SW480 (cell line): ENCODE data around the gene DLX3.

Experiments used
- DNase-seq: peaks from one replicate; pipeline ENCODE4 v3.0.0-alpha.2; 2016; ENCODE audit warnings: low spot score

Gene DLX3

DNA sequence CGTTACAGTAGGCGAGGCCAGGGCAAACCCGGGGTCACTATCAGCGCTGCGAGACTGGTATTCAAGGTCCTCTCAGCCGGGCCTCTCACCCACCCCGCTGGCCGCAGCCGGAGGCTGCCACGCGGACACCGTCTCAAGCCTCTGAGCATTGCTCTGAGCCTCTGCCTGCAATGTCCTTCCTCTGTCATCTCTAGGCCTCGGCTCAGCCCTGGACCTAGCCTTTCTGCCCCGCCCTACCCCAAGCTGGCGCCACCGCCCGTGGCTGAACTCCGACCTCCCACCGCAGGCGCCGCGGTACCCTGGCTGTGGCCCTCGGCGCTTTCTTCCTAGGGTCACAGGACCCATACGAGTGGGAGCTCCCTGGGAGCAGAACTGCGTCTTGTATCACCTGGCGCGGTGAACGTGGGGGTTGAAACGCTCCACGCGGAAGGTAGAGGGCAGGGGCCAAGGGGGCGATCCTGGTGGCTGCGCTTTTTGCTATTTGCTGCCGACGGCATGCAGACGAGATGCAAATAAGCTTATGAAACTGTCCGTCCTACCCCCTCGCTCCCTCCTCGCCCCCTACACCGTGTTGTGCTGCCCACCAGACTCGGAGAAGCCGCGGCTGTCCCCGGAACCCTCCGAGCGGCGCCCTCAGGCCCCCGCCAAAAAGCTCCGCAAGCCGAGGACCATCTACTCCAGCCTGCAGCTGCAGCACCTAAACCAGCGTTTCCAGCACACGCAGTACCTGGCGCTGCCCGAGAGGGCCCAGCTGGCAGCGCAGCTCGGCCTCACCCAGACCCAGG, 22.3 kb downstream of the DLX3 start:
- no peak for DNase-seq

DNA sequence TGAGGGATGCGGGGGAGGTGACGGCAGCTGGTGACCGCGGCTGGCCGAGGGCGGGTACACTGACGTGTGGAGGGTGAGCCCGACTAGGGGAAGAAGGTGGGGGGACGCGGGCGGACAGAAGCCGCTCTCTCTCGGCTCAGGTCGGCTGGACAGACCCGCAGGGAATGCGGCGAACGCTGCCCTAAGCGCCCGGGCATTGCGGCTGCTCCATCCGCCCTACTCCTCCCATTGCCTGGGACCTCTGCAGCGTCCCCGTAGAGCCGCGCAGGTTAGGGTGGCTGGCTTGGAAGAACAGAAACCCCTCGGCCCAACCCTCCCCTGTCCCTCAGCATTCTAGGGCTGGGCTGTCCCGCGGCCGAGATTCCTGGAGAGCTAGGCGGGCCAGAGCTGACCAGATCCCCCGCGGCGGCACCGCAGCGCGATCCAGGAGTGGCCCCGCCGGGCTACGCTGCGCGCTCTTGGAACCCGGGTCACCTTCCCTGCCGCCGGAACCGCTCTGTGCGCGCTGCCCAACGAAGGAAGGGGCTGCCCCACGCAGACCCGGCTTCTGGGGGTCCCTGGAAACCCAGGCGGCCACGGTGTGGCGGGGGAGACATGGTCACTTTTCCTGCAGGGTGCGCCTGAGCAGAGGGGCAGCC, 23.1 kb downstream of the DLX3 start:
- no peak for DNase-seq

DNA sequence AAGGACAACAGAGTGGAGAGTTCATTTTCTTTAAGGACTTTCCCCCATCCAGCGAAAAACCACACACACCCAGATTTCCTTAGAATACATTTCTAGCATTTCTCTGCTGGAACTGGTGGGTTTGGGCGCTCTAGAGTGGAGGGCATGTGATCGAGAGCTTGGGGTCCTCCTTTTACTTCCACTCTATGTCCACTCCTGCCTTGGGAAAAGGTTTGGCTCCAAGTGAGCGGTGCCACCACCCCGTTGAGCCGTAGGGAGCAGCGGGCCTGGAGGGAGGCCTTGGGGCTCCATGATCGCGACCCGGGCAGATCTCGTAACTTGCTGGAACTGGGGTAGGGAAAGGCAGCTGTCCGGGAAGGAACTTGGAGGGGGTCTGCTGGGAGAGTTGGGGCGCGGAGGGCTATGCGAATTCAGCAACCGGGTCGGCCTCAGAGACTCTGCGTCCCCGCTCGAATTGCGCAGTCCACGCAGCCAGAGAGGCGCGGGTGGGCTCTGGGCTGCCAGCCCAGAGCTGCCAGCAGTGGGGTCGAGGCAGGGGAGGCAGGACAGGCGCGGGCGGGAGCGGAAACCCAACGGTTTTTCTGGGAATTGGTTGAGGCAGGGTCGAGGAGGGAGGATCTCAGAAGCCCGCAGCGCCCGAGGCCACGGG, 23.7 kb downstream of the DLX3 start:
- no peak for DNase-seq

DNA sequence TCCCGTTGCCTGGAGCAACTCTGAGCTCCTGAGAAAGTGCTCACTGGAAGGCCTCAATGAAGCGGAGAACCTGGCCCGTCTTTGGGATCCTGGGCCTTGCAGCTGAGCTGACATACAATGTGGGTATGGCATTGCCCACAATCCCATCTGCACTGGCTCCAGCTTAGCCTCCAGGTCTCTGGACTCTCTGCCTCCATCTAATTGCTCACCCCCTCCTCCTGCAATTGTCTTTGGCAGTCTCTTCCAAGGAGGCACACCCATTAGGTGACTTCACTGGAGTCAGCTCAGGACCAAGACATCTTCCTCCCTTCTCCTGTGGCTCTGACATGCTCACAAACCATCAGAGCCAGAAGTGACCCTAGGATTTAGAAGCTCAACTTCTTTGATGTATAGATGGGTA, 24.5 kb downstream of the DLX3 start:
- no peak for DNase-seq

DNA sequence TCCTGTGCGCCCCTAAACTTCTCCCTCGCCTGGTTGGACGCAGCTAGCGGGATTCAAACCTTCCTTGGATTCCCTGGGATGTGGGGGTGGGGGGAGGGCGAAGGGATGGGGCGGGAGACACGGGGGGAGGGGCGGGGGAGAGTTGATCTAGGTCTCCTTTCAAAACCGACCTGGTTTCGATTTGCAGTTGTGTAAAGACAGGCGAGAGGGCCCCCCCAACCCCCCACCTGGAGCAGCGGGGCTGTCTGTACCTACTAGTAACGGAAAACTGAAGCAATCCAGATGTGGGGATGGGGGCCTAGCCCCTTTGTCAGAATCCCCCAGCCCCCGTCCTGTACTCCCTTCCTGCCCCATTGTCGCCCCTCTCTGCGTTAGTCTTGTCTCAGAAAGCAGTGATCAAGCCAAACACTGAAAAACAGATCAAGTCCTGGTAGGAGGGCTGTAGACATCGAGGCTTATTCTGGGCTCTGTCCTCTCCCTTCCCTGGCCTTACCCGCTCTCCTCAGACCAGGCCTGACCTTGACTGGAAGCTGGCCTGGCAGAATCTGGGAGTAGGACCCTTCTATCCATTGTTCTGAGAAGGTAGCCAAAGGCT, 25.1 kb downstream of the DLX3 start:
- no peak for DNase-seq

DNA sequence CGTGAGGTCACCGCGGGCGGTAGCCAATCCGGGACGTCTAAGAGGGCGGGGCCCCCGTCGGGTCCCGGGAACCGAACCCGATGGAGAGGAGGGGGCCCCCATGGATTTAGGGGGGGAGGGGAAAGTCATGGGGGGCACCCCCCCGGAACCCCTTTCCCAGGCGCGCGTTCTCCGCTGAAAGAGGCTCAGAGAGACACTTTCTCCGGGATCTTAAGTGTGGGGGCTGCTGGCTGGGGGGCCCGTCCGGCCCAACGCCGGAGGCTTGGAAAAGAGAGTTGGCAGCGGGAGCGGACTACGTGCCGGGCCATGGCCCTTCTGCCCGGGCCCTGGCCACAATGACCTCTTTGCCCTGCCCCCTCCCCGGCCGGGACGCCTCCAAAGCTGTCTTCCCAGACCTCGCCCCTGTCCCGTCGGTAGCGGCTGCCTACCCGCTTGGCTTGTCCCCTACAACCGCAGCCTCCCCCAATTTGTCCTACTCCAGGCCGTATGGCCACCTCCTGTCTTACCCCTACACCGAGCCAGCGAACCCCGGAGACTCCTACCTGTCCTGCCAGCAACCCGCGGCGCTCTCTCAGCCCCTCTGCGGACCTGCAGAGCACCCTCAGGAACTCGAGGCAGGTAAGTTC, 25.8 kb downstream of the DLX3 start, which contains the start of gene DLX4:
Gene DLX4 (plus strand): TSS at position 57 of the 626 bp plus-strand sequence. CDS start 279 bp downstream, at position 336.
- DNase-seq, result no peak

DNA sequence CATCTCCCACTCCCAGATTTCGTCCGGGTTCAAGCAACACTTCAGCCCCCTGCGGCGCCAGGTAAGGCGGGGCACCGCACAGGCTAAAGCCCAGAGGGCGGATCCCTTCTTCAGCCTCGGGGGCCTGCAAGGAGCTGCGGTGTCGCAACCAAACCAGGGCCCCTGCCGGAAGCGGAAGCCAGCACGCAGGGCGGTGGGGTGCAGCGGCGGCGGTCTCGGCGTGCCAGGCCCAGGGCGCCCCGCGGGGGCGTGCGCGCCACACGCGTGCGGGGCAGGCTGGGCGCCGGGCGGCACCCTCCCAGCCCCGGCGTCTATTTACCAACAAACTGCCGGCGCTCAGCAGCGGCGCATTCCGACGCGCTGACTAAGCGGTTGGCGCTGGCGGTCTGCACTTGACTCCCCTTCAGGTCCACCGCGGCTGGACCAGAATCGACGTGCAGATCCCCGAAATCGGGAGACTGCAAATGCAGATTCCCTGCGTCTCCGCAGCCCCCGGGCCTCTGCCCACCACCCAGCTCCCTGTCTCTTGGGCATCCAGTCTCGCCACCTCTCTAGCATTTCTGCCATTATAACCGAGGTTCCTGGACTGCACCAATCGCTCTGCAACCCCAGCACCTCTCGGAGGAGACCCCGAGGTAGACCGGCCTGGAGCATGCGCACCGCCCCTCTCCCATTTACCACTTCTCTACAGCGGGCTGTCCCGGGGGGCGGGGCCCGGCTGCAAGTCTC, 26.5 kb downstream of the DLX3 start:
- DNase-seq, result peak; percentile 92

DNA sequence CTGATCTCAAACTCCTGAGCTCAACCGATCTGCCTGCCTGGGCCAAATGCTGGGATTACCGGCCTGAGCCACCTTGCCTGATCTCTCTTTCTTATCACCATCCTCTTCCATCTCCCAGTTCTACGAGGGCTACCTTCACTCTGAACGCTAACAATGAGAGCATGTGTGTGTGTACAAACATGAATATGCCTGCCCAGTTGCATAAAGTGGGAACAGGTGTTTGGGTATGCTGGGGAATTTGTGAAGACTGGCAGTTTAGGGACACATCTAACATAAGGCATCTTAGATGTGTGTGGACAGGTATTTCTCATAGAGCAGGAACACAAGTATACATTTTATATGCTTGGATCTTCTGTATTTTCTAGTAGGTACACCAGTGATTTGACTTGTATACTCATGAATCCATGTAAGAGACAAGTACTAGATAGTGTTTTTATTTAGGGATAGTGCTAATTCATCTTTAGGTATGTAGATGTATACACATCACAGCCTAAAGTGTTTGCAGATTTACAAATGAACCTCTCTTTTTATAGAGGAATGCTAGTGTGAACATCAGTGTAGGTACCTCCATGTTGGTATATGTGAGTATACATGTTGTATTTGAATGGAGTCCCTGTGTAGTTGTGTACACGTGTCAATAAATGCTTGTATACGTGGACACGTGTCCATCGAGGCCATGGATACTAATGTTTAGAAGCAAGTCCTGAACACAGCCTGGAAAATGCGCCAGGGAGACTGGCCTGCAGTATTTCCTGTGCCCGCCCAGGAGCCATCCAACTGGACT, 27.2 kb downstream of the DLX3 start:
- peak; percentile 47 for DNase-seq

DNA sequence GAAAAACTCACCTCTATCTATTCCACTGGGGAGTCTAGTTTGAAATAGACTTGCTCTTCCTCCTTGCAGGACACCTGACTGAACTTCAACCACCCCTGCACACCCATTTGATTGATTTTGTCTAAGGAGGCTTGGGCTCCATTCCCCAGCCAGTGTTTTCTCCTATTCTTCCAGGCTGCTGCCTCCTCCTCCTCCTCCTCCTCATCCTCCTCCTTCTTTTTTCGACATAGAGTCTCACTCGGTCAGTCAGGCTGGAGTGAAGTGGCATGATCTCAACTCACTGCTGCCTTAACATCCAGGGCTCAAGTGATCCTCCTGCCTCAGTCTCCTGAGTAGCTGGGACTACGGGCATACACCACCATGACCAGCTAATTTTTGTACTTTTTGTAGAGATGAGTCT, 27.8 kb downstream of the DLX3 start:
- DNase-seq, result no peak

DNA sequence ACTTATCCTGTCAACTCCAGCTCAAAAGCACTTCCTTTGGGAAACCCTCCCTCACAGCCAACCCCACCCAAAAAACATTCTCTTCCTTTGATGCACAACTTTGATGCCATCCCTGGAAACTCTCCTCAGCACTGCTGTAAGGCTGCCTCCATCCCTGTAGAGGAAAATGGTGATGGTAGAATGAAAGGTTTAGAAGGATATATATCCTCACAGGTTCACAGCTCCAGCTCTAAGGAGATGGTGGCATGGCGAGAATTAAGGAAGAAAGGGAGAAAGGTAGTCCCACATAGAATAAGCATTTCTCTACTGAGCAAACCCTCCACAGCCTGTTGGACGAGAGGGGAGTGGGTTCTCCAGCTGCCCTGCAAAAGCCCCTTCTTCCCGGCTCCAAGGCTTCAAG, 28.3 kb downstream of the DLX3 start:
- DNase-seq, result no peak

DNA sequence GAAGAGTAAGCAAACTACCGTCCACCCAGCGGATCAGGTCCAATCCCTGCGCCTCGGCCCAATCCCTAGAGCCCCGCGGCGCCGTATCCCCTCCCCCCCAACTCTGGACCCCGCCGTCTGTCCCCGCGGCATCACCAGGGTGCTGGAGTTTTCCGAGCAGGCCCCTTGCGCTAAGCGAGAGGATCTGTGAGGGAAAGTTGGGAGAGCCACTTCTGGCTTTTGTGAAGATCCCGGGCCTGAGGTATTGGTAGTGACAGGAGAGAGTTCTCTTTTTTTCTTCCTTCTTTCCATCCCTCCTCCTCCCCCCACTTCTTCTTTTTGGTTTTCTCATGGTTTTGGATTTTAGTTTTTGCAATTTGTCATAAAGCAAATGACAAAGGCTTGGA, 29.5 kb downstream of the DLX3 start:
- no peak for DNase-seq

DNA sequence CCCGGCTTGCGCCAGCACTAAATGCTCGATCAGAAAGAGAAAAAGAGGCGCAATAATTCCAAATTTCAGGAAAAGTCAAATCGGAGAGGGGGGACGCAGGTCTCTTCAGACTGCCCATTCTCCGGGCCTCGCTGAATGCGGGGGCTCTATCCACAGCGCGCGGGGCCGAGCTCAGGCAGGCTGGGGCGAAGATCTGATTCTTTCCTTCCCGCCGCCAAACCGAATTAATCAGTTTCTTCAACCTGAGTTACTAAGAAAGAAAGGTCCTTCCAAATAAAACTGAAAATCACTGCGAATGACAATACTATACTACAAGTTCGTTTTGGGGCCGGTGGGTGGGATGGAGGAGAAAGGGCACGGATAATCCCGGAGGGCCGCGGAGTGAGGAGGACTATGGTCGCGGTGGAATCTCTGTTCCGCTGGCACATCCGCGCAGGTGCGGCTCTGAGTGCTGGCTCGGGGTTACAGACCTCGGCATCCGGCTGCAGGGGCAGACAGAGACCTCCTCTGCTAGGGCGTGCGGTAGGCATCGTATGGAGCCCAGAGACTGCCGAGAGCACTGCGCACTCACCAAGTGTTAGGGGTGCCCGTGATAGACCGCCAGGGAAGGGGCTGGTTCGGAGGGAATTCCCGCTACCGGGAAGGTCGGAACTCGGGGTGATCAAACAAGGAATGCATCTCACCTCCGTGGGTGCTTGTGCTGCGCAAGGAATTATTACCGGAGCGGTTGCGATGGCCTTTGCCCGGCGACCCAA, 30.1 kb downstream of the DLX3 start:
- DNase-seq, result no peak

DNA sequence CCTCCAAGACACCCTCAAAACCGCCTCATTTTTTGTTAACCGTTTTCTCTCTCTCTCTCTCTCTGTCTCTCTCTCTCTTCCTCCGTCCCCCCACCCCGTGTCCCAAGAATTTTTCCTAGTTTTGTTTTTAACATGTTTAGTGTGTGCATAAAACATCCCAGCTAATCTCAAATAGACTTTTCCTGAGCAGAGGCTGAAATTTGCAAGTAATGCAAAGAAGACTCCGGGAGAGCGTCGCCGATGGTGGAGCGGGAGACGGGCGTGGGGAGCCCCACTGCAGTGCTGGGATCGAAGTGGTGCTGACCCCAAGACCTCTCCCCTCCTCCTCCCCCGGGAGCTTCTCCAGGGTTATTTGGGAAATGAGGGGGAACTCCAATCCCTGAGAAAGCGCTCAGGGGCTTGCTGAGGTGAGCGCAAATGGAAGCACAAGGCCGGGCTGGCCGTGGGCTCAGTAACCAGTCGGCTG, 30.7 kb downstream of the DLX3 start:
- no peak for DNase-seq

DNA sequence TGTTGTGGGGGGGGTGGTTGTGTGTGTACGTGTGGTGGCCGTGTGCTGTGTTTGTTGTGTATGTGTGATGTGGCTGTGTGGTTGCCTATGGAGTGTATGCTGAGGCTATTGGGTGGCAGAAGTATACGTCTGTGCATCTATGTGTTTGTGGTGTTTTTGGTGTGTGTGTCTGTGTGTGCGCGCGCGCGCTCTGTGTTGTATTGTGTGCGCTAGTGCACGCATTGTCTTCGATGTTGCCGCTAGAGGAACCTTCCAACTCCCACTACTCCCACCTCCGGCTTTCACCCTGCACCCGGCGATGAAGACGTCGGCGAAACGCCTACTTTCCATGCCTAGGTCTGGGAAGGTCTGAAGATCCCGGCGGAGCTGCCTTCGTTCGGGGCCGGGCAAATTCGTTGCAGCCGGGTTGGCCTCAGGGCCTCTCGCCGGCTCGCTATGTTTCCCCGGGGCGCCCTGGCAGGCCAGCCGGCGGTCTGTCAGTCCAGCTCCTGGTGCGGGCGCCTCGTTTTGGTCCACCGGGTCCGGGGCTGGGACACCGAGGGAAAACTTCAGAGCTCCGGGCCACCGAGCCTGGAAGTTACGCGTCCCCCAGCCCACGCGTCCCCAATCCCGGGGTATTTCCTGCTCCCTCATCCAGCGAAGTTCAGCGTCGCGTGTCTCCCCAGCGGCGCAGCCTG, 31.3 kb downstream of the DLX3 start:
- no peak for DNase-seq

DNA sequence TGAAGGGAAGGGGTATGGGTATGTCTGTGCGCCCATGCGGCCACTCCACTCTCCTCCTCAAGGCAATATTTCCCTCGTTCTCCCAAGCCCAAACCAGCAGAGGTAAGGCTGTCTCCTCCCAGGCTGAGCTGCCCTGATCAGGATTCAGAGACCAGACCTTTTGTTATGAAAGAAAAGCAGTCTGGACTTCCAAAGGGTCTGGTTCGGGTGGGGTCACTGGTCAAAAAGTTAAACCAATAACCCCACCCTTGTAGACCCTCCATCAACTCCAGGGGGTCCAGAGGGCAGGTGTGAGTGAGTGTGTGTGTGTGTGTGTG, 31.8 kb downstream of the DLX3 start:
- DNase-seq, result no peak

DNA sequence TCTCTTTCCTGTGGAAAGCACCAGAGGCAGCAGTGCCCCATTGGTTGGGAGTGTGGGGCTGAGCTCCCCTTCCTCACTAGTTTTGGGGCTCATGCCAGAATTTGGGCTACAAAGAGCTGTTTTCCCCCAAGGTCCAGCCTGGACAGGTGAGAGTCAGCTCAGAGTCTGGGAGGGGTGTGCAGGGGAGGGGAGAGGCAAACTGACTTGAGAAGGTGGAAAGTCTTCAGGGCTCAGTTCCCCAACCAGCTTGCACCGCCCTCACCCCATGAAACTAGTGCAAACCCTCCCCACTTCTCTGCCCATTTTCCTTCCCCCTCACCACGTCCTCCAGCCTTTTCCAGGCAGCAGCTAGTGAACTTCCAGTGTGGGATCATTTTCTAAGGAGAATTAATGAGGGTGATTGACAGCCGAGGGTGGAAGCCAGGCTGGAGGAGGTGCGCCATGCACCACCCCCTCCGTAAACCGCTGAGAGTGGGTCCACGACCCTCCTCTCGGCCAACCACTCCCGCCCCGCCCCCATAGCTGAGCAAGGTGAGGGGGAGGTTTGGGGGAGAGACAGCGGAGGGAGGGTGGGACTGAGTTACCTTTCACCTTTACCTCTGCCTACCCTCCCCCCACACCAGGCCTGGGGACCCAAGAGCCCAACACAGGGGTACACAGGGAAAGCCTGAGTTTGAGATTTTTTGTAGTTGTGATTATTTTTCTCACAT, 32.3 kb downstream of the DLX3 start:
- no peak for DNase-seq

DNA sequence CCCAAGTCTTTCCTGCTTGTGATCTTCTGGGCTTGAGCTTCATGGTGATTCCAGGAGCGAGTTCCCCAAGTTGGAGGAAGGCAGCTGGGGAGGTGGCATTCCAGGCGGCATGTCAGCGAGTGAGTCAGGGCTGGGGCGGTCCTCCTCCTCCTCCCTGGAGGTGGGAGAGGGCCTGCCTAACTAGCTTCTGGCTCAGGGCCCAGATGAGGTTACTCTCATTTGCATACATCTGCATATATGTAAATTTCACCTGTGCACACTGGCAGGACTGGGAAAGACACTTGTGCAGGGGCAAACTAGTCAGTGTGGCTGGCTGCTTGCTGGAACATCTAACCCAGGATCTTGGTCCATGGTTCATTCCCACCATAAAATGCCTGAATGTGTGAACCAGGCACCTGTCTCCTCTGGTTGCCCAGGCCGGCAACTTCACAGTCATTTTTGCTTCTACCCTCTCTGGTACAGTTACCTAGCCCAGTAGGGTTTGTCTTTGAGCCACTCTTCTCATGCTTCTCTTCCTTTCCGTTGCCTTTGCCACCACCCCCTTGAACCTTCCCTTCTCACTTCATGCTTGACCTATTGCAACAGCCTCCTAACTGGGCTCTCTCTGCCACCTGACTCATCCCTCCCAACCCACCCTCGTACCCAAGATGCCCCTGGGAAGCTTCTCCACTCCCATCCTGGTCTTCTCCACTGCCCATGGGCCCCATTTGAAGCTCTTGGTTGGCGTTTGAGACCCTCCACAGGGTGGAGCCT, 35.7 kb downstream of the DLX3 start:
- peak; percentile 66 for DNase-seq

DNA sequence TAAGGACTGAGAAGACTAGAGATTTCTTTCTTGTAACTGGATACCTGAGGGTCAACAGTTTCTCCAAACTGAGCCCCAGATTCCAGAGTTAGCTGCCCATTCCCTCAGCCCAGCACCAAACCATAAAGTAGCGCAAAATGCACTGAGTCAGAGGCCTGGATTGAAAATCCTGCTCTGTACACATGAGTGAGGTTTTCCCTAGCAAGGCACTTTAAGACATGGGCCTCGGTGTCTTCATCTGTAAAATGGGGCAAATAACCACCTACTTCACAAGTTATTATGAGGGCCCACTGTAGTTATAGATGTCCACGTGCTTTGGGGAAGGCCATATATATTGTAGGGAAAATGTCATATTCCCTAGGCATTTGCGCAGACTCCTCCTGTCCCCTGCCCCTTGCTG, 36.3 kb downstream of the DLX3 start:
- DNase-seq, result no peak
